Smooth muscle cell (in vitro differentiated cells): ENCODE results near the gene SRP68. TPM values are rescaled to one million over a fixed set of nuclear protein-coding genes. Genes with fewer than 3 reads are reported as not detected.

Experiments
- DNase-seq: peaks from one replicate; lab custom pipeline; 2025; ENCODE audit not compliant: unreplicated experiment; lab: John Stamatoyannopoulos, UW
- H2AFZ ChIP-seq: fragments of 200-600 bp; sonication (generic); 2 replicates; pipeline ENCODE4 v1.6.0; 2016; ENCODE audit warnings: antibody characterized with exemption, low read depth, mild to moderate bottlenecking
- H3F3A ChIP-seq: fragments of 200-600 bp; sonication (generic); 2 replicates; pipeline ENCODE4 v1.6.0; 2017; ENCODE audit warnings: antibody characterized with exemption, low read depth
- H3K27ac ChIP-seq: fragments of 200-600 bp; sonication (generic); 2 replicates; pipeline ENCODE4 v1.5.1; 2016; ENCODE audit warnings: low read depth, mild to moderate bottlenecking
- H3K27me3 ChIP-seq: fragments of 200-600 bp; sonication (generic); 2 replicates; pipeline ENCODE4 v1.6.1; 2016; ENCODE audit warnings: low read depth, mild to moderate bottlenecking
- H3K36me3 ChIP-seq: fragments of 200-600 bp; sonication (generic); 2 replicates; pipeline ENCODE4 v1.5.1; 2016; ENCODE audit warnings: low read depth
- H3K4me1 ChIP-seq: fragments of 200-600 bp; sonication (generic); 2 replicates; pipeline ENCODE4 v1.5.1; 2016; ENCODE audit warnings: low read depth
- H3K4me2 ChIP-seq: fragments of 200-600 bp; sonication (generic); 2 replicates; pipeline ENCODE4 v1.6.0; 2016; ENCODE audit warnings: mild to moderate bottlenecking
- H3K4me3 ChIP-seq: fragments of 200-600 bp; sonication (generic); 2 replicates; pipeline ENCODE4 v1.5.1; 2016; ENCODE audit warnings: mild to moderate bottlenecking
- H3K79me2 ChIP-seq: fragments of 200-600 bp; sonication (generic); 2 replicates; pipeline ENCODE4 v1.6.0; 2016; ENCODE audit warnings: low read depth, mild to moderate bottlenecking
- H3K9ac ChIP-seq: fragments of 200-600 bp; sonication (generic); 2 replicates; pipeline ENCODE4 v1.6.0; 2016; ENCODE audit warnings: low read depth
- H3K9me3 ChIP-seq: fragments of 200-600 bp; sonication (generic); replicated peaks from 2 replicates; pipeline ENCODE4 v1.5.1; 2016; ENCODE audit warnings: low read depth
- H4K20me1 ChIP-seq: fragments of 200-600 bp; sonication (generic); 2 replicates; pipeline ENCODE4 v1.6.0; 2016; ENCODE audit warnings: low read depth
- CTCF ChIP-seq: fragments of 200-600 bp; sonication (generic); IDR thresholded peaks from 2 replicates; pipeline ENCODE4 v1.5.1; 2017; ENCODE audit warnings: borderline replicate concordance, mild to moderate bottlenecking, antibody characterized with exemption; ENCODE audit not compliant: insufficient read depth, poor library complexity, severe bottlenecking
- WGBS: methylation state at CpG from one replicate; pipeline ENCODE4 v1.1.7; 2016; ENCODE audit warnings: low lambda C conversion rate; 5-methylcytosine and 5-hydroxymethylcytosine counted together
- polyA plus RNA-seq: library from polyadenylated mRNA; unstranded; fragments of >200 nt; fragmentation: Nextera tagmentation; extraction: Ambion mirVana; gene quantifications from 2 replicates; pipeline ENCODE4 v1.2.1, GENCODE V29; 2016
- total RNA-seq: library from RNA; depleted of rRNA; stranded (reverse); fragments of >200 nt; gene quantifications from 2 replicates; pipeline ENCODE4 v1.2.3, GENCODE V29; 2014

SRP68 gene
- total and polyA plus RNA-seq, 2 experiments from 2014 or later: 67.5 to 96.3 TPM

- H4K20me1 ChIP-seq: peaks cover 88% of the 10 kb centered on the region
- no peak overlapping the region for H3K4me2 ChIP-seq
- no peak overlapping the region for H3K27ac ChIP-seq
- 92% methylated on average over 23 of the region's 23 CpGs for WGBS
- H2AFZ ChIP-seq: no peak overlapping the region
- H3K79me2 ChIP-seq: no peaks in the 10 kb centered on the region
- no peak overlapping the region for H3K4me3 ChIP-seq
- H3K9ac ChIP-seq: no peak overlapping the region
- no peaks in the 10 kb centered on the region for H3K36me3 ChIP-seq
- no peaks in the 10 kb centered on the region for H3K9me3 ChIP-seq
- TF ChIP-seq CTCF: no peak
- peaks cover 5% of the 10 kb centered on the region for H3F3A ChIP-seq
- no peaks in the 10 kb centered on the region for H3K4me1 ChIP-seq
- H3K27me3 ChIP-seq: no peaks in the 10 kb centered on the region
- DNase-seq: no peak
Measured at GRCh38 chr17:76091526-76092286, 19.4 kb upstream of the SRP68 start.

GRCh38 chr17:76090517-76091129 is 18.3 kb upstream of the SRP68 start:
- Histone ChIP-seq H4K20me1 (peaks cover 78% of the 10 kb centered on the region), H3K79me2 (no peaks in the 10 kb centered on the region), H2AFZ (no peak overlapping the region), H3K4me3 (no peak overlapping the region), H3K9me3 (no peaks in the 10 kb centered on the region), H3K9ac (no peak overlapping the region), H3K27ac (no peak overlapping the region), H3K36me3 (no peaks in the 10 kb centered on the region), H3F3A (peaks cover 5% of the 10 kb centered on the region), H3K4me1 (no peaks in the 10 kb centered on the region), H3K27me3 (no peaks in the 10 kb centered on the region), H3K4me2 (no peak overlapping the region)
- 96% methylated on average over 17 of the region's 17 CpGs for WGBS
- TF ChIP-seq CTCF: no peak
- no peak for DNase-seq

DNA sequence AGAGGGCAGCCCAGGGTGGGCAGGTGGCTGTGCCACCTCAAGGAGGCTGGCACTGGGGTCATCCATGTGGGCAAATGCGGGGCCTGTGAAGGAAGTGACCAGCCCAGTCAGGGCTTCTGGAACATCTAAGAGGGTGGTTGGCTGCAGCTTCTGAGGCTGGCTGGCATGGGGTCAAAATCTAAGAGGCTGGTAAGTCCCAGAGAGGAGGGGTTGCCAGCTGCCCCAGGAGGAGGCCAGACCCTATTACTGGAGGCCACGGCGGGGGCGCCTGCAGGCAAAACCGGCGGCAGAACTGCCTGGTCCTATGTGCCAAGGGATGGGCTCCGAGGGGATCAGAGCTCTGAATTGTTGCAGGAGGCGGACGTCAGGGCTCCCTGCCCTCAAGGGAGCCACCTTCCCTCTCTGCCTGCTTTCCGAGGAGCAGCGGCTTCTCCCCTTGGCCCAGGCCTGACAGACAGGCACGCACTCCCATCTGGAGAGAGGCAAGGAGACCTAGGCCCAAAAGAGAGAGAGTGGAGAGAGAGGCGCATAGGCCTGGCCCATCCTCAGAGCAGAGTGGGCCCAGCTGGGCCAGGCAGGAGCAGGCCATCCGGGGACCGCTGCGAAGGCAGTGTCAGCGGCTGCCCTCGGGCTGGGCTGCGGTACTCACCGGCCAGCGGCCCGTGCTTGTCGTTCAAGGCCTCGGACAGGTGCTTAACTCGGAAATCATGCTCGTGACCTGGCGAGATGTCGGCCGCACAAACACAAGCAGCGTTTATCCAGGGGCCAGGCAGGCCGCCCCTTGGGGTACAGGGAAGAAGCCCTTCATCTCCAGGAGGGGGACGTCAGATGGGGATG is 17.6 kb upstream of the SRP68 start:
- 93% methylated on average over 32 of the region's 32 CpGs for WGBS
- peaks cover 5% of the 10 kb centered on the region for H3F3A ChIP-seq
- H3K4me2 ChIP-seq: no peak overlapping the region
- H3K36me3 ChIP-seq: no peaks in the 10 kb centered on the region
- H3K79me2 ChIP-seq: no peaks in the 10 kb centered on the region
- H4K20me1 ChIP-seq: peaks cover 71% of the 10 kb centered on the region
- no peaks in the 10 kb centered on the region for H3K9me3 ChIP-seq
- no peak overlapping the region for H3K9ac ChIP-seq
- no peak overlapping the region for H3K27ac ChIP-seq
- TF ChIP-seq CTCF: no peak
- no peaks in the 10 kb centered on the region for H3K27me3 ChIP-seq
- H3K4me1 ChIP-seq: no peaks in the 10 kb centered on the region
- no peak overlapping the region for H2AFZ ChIP-seq
- H3K4me3 ChIP-seq: no peak overlapping the region
- no peak for DNase-seq
